T-helper 1 cell treated with Interleukin-12 subunit alpha and Interleukin-12 subunit beta and Interleukin-4 antibody, amounts not matched to agents 30 ng/mL and 1 ng/mL, for 36 hours (primary cell): ENCODE data around the gene COG7. TPM values are rescaled to one million over a fixed set of nuclear protein-coding genes. Genes with fewer than 3 reads are reported as not detected.
"Not testable (repeated sequence)": the region's sequence is repeated elsewhere in the genome, so short reads cannot be mapped to it uniquely, and the experiment has no call there.

Experiments
- intact Hi-C: fragments of 100-400 bp; cut with micrococcal nuclease; formaldehyde crosslinking; loops from one replicate; pipeline ENCODE4 v1.15.1; 2024
- total RNA-seq: library from RNA; stranded (reverse); gene quantifications from 2 replicates; pipeline ENCODE4 v1.2.3, GENCODE V29; 2022

COG7 gene
- total RNA-seq, 1 donor from 2014 or later = 25.4 TPM

DNA sequence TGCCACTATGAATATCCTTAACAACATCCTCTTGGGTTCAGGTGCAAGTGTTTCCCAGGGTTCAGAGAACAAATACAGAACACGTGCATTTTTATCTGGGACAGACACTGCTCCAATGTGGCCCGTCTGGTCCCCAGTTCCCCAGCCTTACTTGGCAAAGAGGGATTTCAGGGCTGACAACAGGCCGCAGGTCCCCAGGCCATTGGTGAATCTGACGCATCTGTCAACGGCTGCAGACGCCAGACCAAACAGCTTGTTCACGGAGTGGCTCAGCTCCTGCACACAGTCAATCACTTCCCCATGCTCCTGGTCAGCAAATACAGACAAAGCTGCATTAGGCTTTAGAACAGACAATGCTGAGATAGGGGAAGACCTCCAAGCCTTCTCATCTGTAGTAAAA lies 36.2 kb downstream of the COG7 start:
- intact Hi-C loops = no loop called here

GRCh38 chr16:23414731-23415130 lies 38.3 kb downstream of the COG7 start:
- intact Hi-C loops = no loop called here

DNA sequence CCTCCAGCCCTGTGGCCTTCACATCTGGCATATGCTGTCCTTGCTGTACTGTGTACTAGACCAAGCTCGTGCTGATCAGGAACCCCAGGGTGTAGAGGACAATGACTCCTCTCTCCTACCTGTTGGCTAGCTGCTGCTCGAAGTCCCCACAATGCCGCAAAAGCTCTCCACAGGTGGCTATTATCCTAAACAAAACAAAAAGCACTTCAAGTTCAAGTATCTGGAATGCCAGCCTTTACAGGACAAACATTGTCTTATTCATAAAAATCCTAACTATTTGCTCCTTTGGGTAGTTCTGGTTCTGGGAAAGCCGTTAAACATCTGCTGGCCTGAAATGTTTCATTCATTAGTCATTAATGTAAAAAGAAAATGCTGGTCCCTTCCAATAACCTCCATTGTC lies 42.8 kb downstream of the COG7 start:
- intact Hi-C loops = no loop called here

DNA sequence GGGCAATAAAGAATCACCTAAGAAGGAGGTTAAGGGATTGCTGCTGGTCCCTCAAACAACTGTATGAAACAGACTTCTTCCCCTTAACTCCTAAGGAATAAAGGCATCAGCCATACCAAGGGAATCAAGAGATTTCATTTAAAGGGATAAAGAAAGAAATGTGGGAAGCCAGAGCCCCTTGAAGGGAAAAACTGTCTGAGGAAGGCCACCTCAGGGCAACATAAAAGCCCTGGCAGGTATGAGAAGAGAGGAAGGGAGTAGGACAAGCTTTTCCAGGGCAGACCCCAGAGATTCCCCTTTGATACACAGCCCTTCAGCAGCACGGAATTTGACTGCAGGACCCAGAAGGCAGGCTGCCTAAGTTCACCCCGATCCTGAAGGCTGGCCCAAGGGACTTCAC lies 43.5 kb downstream of the COG7 start:
- intact Hi-C loops = no loop called here

DNA sequence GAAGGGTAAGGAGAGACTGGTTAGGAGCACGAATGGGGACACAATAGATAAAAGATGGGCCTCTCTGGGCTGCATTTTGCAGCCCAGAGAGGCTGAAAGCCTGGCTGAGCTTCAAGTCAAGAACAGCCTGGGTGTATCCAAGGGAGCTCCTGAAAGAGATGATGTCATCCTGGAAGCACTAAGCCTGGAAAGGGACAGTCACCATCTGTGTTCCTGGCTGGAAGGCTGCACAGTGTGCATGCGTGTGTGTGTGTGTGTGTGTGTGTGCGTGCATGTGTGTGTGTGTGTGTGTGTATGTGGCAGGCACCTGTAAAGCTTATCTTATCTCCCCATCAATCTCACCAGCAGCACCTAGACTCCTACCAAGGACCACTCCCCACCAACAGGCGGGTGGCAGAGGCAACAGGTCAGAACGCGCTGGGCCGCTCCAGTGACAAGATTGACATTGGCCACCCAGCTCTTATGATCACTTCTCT lies 44.1 kb downstream of the COG7 start:
- intact Hi-C loops = no loop called here

GRCh38 chr16:23408242-23408822 lies 44.7 kb downstream of the COG7 start:
- intact Hi-C loops = no loop called here

- intact Hi-C loops = no loop called here
Observed at GRCh38 chr16:23407436-23408127, 45.4 kb downstream of the COG7 start.

- intact Hi-C loops = no loop called here
Observed at GRCh38 chr16:23406546-23407240, 46.3 kb downstream of the COG7 start.

DNA sequence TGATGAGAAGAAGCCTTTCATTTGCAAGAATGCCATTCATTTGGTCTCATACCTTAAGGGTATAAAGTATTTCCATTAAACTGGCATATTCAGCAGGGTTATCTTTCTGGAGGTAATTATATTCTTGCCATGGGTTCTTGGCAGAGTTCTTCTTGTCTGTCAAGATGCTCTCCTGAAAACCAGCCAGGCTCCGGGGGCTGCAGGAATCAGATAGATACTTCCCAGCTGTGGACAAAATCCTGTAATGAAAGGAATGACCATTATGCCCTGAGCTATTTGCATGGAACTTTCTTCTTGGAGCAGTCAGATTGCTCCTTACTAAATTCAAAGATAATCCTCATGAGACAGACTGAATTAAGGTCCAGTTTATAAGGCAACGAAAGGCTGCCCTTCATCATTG lies 47.0 kb downstream of the COG7 start:
- intact Hi-C loops = no loop called here

GRCh38 chr16:23403547-23403946 lies 49.4 kb downstream of the COG7 start:
- intact Hi-C loops = no loop called here

- intact Hi-C loops = no loop called here
Observed at GRCh38 chr16:23402100-23402499, 50.9 kb downstream of the COG7 start.

- intact Hi-C loops = no loop called here
Observed at GRCh38 chr16:23401139-23401538, 51.9 kb downstream of the COG7 start.

DNA sequence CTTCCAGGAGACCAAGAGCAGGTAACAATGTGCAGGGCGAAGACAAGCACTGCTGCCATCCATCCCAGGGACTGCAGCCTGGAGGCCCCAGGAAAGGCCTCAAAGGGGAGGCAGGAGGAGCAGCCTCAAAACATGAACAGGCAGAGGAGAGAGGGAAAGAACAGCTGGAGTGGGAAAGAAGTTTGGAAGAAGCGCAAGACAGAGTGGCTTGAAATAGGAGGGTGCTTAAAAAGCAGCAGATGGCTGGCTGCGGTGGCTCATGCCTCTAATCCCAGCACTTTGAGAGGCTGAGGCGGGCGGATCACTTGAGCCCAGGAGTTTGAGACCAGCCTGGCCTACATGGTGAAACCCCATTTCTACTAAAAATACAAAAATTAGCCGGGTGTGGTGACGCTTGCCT lies 52.5 kb downstream of the COG7 start:
- intact Hi-C loops = not testable (repeated sequence)

DNA sequence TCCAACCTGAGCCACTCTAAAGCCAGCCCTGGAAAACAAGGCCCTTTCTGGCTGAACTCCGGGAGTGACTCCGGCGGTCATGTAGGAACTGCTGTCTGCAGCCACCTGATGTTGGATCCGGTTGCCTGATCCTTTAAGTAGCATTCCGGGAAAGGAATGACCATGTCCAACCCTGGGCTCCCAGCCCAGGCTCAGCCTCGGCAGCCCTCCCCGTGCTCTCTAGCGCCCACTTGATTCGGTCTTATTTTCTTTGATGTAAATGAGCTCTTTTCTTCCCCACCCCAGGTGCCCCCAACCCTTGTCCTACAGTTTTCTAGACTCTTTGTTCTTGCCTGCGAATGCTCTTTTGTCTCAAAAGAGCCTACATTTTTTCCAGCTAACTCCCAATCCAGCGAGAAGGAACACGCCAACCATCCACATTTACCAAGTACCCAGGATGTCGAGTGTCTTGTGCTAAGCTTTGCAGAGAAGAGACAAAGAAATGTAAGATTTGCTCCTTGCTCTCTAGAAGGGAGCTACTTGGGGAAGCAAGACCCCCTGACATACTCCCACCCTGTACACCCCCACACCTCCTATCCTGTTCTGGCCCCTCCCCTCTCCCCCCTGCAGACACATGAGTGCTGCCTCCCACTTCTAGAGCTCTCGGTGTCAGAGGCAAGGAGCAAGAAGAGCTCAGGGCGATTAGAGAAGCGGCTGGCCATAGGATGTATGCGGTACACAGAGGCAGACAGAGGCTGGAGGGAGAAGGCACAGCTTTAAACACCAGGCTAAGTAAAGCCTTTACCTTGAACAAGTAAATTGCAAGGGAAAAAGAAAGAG lies 53.8 kb downstream of the COG7 start:
- intact Hi-C loops = no loop called here

DNA sequence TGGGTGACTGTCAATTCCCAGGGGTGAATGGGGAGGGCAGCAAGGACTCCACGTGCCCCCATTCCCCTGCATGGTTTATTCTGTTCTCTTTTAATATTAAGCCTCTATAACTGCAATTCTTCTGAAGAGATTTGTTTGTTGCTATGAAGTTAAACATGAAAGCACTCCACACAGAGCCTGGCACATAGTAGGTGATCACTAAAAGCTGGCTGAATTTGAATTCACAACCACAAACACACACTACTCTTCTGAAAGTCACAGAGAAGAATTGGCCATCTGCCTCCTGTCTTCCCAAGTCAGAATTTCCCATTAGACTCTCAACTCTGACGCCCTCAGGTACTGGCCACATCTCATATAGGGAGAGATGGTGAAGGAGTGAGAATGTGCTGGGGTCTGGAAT lies 55.5 kb downstream of the COG7 start:
- intact Hi-C loops = no loop called here

- intact Hi-C loops = no loop called here
Observed at GRCh38 chr16:23395732-23396131, 57.3 kb downstream of the COG7 start.

GRCh38 chr16:23394141-23394831 lies 58.7 kb downstream of the COG7 start:
- intact Hi-C loops = no loop called here

- intact Hi-C loops = no loop called here
Observed at GRCh38 chr16:23392223-23392600, 60.8 kb downstream of the COG7 start.

DNA sequence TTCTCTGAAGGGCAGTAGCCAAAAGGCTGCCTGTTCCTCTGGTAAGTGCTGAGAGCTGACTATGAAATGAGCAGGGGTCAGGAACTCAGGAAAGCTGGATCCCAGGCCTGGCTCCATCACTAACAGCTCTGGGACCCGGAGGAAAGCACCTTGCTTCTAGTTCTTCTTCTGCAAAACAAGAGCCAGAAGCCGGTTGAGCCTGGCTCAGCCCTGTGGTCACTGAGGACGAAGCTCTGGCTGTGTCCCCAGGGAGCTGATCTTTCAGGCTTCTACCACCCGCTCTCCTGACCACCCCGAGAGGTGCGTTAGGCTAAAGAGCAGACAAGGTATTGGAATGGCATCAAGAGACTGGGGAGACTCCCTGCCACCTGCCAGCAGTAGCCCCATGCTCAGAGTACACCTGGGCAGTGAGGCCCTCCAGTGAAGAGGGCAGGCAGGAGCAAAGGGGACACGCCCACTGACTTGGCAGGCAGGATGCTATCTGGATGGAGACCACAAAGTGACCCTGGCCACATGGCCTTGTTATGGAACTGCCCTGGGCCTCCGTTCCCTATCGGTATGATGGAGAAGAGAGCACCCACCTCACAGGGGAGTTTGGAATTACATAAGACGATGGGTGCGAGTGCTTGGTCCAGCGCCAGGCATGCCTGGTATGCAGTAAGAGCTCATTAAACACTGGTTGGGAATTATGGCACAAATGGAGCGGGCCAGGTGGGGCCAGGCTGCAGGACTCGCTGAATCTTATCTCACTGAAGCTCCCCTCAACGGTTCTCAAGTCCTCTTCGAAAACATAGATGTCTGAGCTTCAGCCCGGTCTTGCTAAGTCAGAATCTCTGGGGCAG lies 61.4 kb downstream of the COG7 start:
- intact Hi-C loops = no loop called here

GRCh38 chr16:23389936-23390335 lies 63.1 kb downstream of the COG7 start:
- intact Hi-C loops = not testable (repeated sequence)
